Midbrain (tissue), 1 donor: ENCODE measurements around the gene CRHR2.

Experiments used
- DNase-seq: peaks from one replicate; lab custom pipeline; 2025; lab: John Stamatoyannopoulos, UW

The CRHR2 gene

GRCh38 chr7:30618080-30618676 lies 64.1 kb downstream of the CRHR2 start:
- no peak for DNase-seq

GRCh38 chr7:30617359-30617758 lies 64.9 kb downstream of the CRHR2 start:
- no peak for DNase-seq

GRCh38 chr7:30616318-30616717 lies 65.9 kb downstream of the CRHR2 start:
- DNase-seq, result no peak

- no peak for DNase-seq
Measured at GRCh38 chr7:30613366-30614325, 68.6 kb downstream of the CRHR2 start.

GRCh38 chr7:30612658-30613265 lies 69.5 kb downstream of the CRHR2 start:
- no peak for DNase-seq

GRCh38 chr7:30605832-30606231 lies 76.4 kb downstream of the CRHR2 start:
- no peak for DNase-seq

GRCh38 chr7:30604901-30605300 lies 77.4 kb downstream of the CRHR2 start:
- no peak for DNase-seq
